NCI-H1417 (cell line): ENCODE measurements around the gene PRR20B.
"Not testable (repeated sequence)": the region's sequence is repeated elsewhere in the genome, so short reads cannot be mapped to it uniquely, and the experiment has no call there.

Experiments used
- DNase-seq, 3 experiments: peaks; one replicate each; lab custom pipeline; 2025; lab: John Stamatoyannopoulos, UW

Gene PRR20B

GRCh38 chr13:57147188-57147587, at the start of gene PRR20B:
Gene PRR20B, plus strand, starts transcription at chr13:57147488. Its CDS starts 387 bp downstream, at chr13:57147875.
- DNase-seq: not testable (repeated sequence)

- DNase-seq: no peak
Measured at GRCh38 chr13:57114945-57115344, 32.3 kb upstream of the PRR20B start.

GRCh38 chr13:57123681-57124080, 23.6 kb upstream of the PRR20B start:
- DNase-seq: no peak

- DNase-seq: no peak
Measured at GRCh38 chr13:57128909-57129308, 18.4 kb upstream of the PRR20B start.

GRCh38 chr13:57136093-57136492, 11.2 kb upstream of the PRR20B start:
- DNase-seq: no peak

GRCh38 chr13:57137585-57137984, 9.7 kb upstream of the PRR20B start:
- DNase-seq: no peak

GRCh38 chr13:57138988-57139387, 8.3 kb upstream of the PRR20B start:
- no peak for DNase-seq

GRCh38 chr13:57139781-57140180, 7.5 kb upstream of the PRR20B start:
- DNase-seq: not testable (repeated sequence)

- not testable (repeated sequence) for DNase-seq
Measured at GRCh38 chr13:57140235-57140968, 6.9 kb upstream of the PRR20B start, which contains the start of gene PRR20A. Gene PRR20A, plus strand, starts transcription at chr13:57140918. Its CDS starts 387 bp downstream, at chr13:57141305.

GRCh38 chr13:57148106-57148505, 818 bp downstream of the PRR20B start:
- not testable (repeated sequence) for DNase-seq

- not testable (repeated sequence) for DNase-seq
Measured at GRCh38 chr13:57153761-57154160, 6.5 kb downstream of the PRR20B start, which contains the start of gene PRR20C. Gene PRR20C, plus strand, starts transcription at chr13:57154061. Its CDS starts 387 bp downstream, at chr13:57154448.

GRCh38 chr13:57160332-57160731, 13.0 kb downstream of the PRR20B start, which contains the start of gene PRR20D:
Gene PRR20D, plus strand, starts transcription at chr13:57160632. Its CDS starts 387 bp downstream, at chr13:57161019.
- not testable (repeated sequence) for DNase-seq

- DNase-seq: not testable (repeated sequence)
Measured at GRCh38 chr13:57166897-57167296, 19.6 kb downstream of the PRR20B start, which contains the start of gene PRR20E. Gene PRR20E, plus strand, starts transcription at chr13:57167197. Its CDS starts 387 bp downstream, at chr13:57167584.

GRCh38 chr13:57191667-57192066, 44.4 kb downstream of the PRR20B start:
- DNase-seq: no peak
